NCI-H146 (cell line): ENCODE data around the gene ZNF749.
"Not testable (repeated sequence)": the region's sequence is repeated elsewhere in the genome, so short reads cannot be mapped to it uniquely, and the experiment has no call there.

Experiments
- DNase-seq: peaks from one replicate; lab custom pipeline; 2025; lab: John Stamatoyannopoulos, UW

Gene ZNF749

DNA sequence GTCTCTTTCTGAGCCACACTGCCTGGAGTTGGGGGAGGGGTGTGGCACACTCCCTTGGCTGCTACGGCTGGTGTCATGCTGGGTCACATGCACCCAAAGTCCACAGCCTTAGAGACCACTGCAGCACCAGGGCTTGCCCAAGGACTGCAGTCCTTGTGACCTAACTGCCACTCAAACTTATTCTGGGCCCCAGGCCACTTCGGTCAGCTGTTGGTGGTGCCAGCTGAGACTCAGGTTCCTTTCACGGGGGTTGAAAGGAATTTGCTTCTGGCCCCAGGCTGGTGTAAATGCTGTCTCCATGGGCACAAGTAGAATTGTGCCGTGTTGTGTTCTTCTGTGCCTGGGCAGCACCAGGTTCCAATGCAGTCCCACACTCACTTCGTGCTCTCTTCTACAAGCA lies 31.4 kb downstream of the ZNF749 start:
- no peak for DNase-seq

DNA sequence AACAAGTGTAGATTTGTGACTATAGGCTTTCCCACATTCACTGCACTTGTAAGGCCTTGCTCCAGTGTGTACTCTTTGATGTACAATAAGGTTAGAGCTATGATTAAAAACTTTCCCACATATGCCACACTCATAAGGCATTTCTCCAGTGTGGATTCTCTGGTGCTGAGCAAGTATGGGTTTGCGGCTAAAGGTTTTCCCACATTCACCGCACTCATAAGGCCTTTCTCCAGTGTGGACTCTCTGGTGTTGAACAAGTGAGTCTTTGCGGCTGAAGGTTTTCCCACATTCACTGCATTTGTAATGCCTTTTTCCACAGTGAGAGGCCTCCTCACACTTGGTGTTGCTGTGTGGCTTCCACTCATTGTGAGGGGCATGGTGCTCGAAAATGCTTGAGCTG lies 38.5 kb downstream of the ZNF749 start:
- DNase-seq = no peak

DNA sequence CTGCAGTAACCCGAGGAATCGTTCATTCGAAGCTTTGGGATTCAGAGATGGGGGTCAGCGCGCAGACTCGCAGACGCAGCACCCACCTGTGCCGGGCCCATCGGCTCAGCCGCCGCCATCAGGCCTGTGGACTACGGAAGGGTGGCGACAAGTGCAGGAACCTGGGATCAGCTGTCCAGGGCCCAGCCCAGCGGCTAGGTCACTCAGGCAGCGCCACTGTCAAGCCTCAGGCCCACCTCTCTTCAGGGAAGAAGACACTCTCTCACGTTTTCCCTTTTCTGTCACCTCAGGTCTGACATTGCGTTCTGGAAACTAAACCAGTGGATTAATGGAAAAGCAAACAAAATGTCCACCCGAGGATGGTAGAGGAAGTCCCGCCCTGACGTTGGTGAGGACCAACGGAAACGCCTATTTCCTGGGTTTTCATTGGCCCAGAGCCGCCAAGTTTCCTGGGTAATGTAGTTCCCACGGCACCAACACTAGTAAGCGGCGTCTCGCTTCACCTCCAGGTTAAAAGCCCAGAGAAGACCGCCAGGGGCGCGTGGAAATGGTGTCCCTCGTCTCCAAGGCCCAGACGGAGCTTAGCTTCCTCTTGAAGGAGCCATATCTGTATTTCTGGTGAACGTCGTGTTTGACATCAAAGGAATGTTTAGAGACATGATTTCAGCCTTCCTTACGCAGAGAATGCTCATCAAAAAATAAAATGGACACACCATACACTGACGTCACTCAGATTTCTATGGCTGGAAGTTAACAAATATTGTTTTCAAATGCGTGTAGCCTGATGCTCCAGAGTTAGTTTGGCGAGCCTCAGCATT lies 42.3 kb downstream of the ZNF749 start, which contains the start of gene ZNF772:
Gene ZNF772, minus strand, starts transcription at position 376 of the 818 bp plus-strand sequence. Its CDS starts 257 bp downstream, at position 119.
- DNase-seq = peak; percentile 92

DNA sequence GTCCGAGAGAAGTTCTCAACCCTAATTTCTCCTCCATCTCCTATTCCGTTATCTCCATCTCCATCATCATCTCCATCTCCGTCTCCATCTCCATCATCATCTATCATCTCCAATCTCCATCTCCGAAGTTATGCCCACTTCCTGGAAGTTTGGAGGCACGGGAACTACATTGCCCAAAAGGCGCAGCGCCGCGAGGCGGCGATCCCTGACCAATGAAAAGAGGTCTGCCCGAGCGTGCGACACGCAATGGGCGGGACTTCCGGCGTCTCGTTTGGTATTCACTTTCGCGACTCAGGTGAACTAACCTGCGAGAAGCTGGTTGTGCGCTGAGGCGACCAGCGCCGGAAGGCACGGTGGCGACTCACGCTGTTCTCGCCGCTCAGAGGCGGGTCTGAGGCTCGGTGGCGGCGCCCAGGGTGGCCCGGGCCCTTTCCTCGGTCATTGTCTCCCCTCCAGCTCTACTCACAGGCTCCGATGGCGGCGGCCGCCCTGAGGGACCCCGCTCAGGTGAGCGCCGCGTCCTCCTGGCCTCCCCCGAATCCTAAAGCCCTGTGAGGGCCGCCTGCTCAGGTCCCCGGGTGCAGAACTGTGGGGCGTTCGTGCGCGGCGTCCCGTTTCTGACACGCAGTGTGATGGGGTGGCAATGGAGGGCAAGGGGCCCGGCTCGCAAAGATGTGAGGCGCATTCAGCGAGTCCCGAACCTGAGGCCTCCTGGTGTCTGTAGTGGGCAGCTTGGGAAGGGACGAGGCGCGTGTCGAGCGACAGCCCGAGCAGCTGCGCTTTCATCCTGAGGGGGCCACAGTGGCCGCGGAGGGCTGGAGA lies 52.6 kb downstream of the ZNF749 start, which contains the start of gene ZNF419:
Gene ZNF419, plus strand, starts transcription at position 274 of the 822 bp plus-strand sequence. Its CDS starts 201 bp downstream, at position 475.
- peak; percentile 96 for DNase-seq

DNA sequence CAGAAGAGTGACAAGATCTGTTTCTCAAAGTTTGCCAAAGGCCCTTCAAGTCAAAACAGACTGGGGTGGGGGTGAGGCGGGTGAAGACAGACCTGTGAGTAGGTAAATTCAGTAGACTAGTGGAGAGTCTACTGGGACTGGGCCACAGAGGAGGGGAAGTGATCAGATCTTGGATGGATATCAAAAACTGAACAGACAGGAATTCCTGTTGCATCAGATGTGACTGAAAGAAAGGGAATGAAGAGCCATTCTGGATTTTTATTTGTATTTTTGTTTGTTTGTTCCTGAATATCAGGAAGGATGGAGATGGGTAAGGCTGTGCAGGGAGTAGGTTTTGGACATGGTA lies 53.1 kb downstream of the ZNF749 start:
- not testable (repeated sequence) for DNase-seq
